HUES64 (cell line): Measurements from ENCODE around the gene TUT4.

Experiments used
- H3K27ac ChIP-seq: 2 replicates; pipeline ENCODE4 v1.7.0; 2013; ENCODE audit warnings: low read depth, low read length, inconsistent platforms
- H3K27me3 ChIP-seq: 2 replicates; pipeline ENCODE4 v1.6.1; 2013; ENCODE audit warnings: mild to moderate bottlenecking, low read length; ENCODE audit not compliant: insufficient read depth
- H3K36me3 ChIP-seq: 2 replicates; pipeline ENCODE4 v1.6.1; 2013; ENCODE audit warnings: mild to moderate bottlenecking, low read length; ENCODE audit not compliant: insufficient read depth
- H3K4me1 ChIP-seq: 2 replicates; pipeline ENCODE4 v1.6.1; 2013; ENCODE audit warnings: mild to moderate bottlenecking, low read length, moderate library complexity; ENCODE audit not compliant: insufficient read depth
- H3K4me3 ChIP-seq: 2 replicates; pipeline ENCODE4 v1.5.1; 2013; ENCODE audit warnings: mild to moderate bottlenecking, low read length, moderate library complexity
- H3K9ac ChIP-seq: 2 replicates; pipeline ENCODE4 v1.6.1; 2013; ENCODE audit warnings: mild to moderate bottlenecking, low read depth, low read length
- H3K9me3 ChIP-seq: 2 replicates; pipeline ENCODE4 v1.6.1; 2013; ENCODE audit warnings: low read depth, low read length; ENCODE audit not compliant: insufficient read depth
- WGBS: fragments of 150-250, 120-280 bp; methylation state at CpG from one replicate; pipeline ENCODE4 v1.1.7; 2013; ENCODE audit warnings: missing lambda C conversion rate; 5-methylcytosine and 5-hydroxymethylcytosine counted together

The TUT4 gene

DNA sequence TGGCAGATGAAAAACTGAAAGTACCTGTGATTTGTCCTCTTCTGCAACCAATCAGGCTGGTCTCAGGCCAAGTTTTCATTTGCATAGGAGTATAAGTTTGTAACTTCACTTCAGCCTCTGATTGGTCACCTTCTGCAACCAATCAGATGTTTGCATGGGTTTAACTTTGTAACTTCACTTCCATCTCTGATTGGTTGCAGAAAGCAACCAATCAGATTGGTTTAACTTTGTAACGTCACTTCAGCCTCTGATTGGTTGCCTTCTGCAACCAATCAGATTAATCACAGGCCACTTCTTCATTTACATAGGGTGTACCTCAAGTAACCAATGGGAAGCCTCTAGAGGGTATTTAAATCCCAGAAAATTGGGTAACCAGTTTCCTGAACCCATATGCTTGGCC, 18.9 kb upstream of the TUT4 start:
- no peaks in the 10 kb centered on the region for H3K36me3 ChIP-seq
- 90% methylated on average over 1 of the region's 1 CpG for WGBS
- H3K9me3 ChIP-seq: no peaks in the 10 kb centered on the region
- H3K4me1 ChIP-seq: peaks cover 6% of the 10 kb centered on the region; the same call in 1 of the 2 replicates
- H3K27ac ChIP-seq: no peak overlapping the region
- no peak overlapping the region for H3K4me3 ChIP-seq
- H3K9ac ChIP-seq: no peak overlapping the region
- no peaks in the 10 kb centered on the region for H3K27me3 ChIP-seq

DNA sequence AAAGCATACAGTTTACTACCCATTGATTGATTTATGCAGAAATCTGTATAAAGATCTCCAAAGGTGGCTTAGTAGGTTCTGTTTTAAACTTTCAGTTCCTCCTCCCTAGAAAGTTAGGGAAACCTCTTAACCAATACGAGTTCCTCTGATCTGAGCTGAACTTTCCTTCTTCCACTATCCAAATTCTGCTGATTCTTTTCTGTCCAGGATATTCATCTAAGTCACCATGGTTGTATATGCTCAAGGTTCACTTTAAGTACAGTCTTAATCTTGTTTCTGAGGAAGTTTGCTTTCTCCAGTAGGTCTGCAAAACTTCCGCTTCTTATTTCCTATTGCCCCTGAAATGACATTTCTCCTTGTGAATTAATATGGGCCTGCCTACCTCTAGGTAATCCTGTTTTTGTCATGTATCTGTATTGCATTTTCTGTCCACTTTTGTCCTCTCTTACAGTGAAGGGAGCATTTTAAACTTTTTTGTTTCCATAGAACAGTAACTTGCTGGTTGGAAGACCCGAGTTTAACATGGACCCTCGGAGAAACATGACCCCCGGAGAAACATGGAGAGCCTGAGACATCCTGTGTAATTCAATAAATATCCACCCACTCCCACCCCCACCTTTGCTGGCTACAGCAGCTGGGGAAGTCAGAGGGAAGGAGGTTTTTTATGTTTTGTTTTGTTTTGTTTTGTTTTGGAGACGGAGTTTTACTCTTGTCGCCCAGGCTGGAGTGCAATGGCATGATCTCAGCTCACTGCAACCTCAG, 16.7 kb upstream of the TUT4 start:
- H3K27me3 ChIP-seq: no peaks in the 10 kb centered on the region
- 88% methylated on average over 7 of the region's 7 CpGs for WGBS
- no peak overlapping the region for H3K27ac ChIP-seq
- no peaks in the 10 kb centered on the region for H3K36me3 ChIP-seq
- H3K9ac ChIP-seq: no peak overlapping the region
- peaks cover 6% of the 10 kb centered on the region; the same call in 1 of the 2 replicates for H3K4me1 ChIP-seq
- no peak overlapping the region for H3K4me3 ChIP-seq
- no peaks in the 10 kb centered on the region for H3K9me3 ChIP-seq

DNA sequence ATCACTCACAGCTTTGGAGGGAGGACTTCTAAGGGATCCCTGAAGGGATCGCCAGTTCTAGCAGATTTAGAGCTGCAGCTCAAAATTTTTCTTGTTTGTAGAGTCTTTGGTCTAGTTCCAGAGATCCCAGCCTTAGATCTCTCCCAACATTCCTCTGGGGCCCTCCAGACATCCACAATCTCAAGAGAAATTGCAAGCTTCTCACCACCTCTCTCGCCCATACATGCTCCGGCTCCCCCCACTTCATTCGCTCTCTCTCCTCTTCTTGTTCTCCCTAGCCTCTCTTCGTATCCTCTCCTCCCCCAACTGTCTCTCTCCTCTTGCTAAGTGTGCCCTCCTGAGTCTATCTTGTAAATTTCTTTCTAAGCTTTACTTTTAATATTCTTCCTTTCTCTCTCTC, 15.1 kb upstream of the TUT4 start:
- H3K4me1 ChIP-seq: peaks cover 6% of the 10 kb centered on the region; the same call in 1 of the 2 replicates
- WGBS: 64% methylated on average over 5 of the region's 5 CpGs
- H3K9me3 ChIP-seq: no peaks in the 10 kb centered on the region
- H3K9ac ChIP-seq: no peak overlapping the region
- no peaks in the 10 kb centered on the region for H3K36me3 ChIP-seq
- no peak overlapping the region for H3K27ac ChIP-seq
- H3K27me3 ChIP-seq: no peaks in the 10 kb centered on the region
- H3K4me3 ChIP-seq: no peak overlapping the region

DNA sequence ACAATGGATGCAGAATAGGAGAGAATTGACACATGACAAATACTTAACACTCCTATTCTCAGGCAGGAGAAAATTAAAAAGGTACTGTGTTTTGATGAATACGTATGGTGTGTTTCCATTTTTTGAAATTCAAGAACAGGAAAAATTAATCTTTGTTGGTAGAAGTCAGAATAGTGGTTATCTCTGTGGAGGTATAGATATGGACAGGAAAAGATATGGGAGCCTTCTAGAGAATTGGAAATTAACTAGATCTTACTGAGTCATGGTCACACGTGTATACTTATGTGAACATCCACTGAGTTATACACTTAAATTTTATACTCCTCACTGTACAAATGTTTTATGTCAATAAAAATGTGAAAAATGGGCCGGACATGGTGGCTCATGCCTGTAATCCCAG, 9.9 kb upstream of the TUT4 start:
- Histone ChIP-seq H3K9me3 (no peaks in the 10 kb centered on the region), H3K27ac (no peak overlapping the region), H3K27me3 (no peaks in the 10 kb centered on the region), H3K4me1 (no peaks in the 10 kb centered on the region; the same call in 1 of the 2 replicates), H3K9ac (no peak overlapping the region), H3K36me3 (no peaks in the 10 kb centered on the region), H3K4me3 (no peak overlapping the region)
- WGBS: 92% methylated on average over 2 of the region's 3 CpGs

DNA sequence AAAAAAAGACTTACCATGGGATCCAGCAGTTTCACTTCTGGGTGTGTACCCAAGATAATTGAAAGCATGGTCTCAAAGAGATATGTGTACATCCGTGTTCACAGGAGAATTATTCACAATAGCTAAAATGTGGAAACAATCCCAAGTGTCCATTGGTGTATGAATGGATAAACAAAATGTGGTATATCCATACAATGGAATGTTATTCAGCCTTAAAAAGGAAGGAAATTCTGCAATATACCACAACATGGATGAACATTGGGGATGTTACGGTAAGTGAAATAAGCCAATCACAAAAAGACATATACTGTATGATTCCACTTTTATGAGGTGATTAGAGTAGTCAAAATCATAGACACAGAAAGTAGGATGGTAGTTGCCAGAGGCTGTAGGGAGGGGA, 7.0 kb upstream of the TUT4 start:
- Histone ChIP-seq H3K27ac (no peak overlapping the region), H3K4me1 (peaks cover 5% of the 10 kb centered on the region), H3K36me3 (no peaks in the 10 kb centered on the region), H3K4me3 (no peak overlapping the region), H3K9me3 (no peaks in the 10 kb centered on the region), H3K9ac (no peak overlapping the region), H3K27me3 (0 out of 2 replicates have a peak, but pooled peaks cover 2% of the 10 kb centered on the region)
- 100% methylated on average over 1 of the region's 2 CpGs for WGBS

DNA sequence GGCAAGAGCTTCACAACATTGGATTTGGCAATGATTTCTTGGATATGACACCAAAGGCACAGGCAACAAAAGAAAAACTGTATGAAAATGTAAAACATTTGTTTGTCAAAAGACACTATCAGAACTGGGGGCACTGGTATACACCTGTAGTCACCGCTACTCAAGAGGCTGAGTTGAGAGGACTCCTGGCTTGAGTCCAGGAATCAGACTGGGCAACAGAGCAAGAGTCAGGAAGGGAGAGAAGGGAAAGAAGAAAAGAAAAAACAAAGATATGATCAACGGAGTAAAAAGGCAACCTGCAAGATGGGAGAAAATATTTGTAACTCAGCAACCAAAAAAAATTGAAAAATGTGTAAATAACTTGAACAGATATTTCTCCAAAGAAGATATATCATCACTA, 6.0 kb upstream of the TUT4 start:
- 90% methylated on average over 2 of the region's 2 CpGs for WGBS
- H3K4me3 ChIP-seq: no peak overlapping the region
- H3K36me3 ChIP-seq: no peaks in the 10 kb centered on the region
- 0 out of 2 replicates have a peak, but pooled peaks cover 2% of the 10 kb centered on the region for H3K27me3 ChIP-seq
- no peaks in the 10 kb centered on the region for H3K9me3 ChIP-seq
- H3K9ac ChIP-seq: no peak overlapping the region
- H3K4me1 ChIP-seq: peaks cover 14% of the 10 kb centered on the region
- H3K27ac ChIP-seq: no peak overlapping the region

DNA sequence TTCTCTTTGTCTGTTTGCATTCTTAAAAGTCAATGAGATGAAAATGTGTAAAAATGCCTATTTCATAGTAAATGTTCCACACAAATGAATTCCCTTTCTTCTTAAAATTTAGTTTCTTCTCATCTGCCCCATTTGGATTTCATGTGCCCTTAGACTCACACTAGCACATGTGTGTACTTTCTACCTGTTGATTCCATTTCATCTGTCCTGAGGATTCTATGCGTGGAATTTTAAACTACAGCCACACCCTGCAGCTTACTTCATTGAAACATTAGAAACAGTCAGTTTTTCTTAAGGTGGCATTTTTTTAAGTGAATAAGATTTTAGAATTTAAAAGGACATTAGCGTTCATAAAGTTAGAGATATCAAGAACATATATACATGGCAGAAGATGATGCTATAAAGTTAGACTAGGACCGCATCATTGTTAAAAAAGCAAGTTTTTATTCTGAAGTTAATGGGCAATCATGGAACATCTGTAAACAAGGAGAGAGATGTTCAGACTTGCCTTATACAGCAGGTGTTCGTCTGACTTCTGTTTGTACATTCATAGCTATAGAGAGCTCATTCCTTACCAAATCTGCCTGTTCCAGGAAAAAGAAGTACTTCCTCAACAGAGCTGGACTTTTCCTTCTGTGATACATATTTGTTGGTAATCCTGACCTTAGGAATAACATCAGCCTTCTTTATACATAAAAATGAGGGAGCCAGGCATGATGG, 3.9 kb upstream of the TUT4 start:
- H3K9ac ChIP-seq: no peak overlapping the region
- peaks cover 14% of the 10 kb centered on the region for H3K4me1 ChIP-seq
- 0 out of 2 replicates have a peak, but pooled peaks cover 2% of the 10 kb centered on the region for H3K27me3 ChIP-seq
- no peak overlapping the region for H3K27ac ChIP-seq
- no peak overlapping the region for H3K4me3 ChIP-seq
- H3K36me3 ChIP-seq: no peaks in the 10 kb centered on the region
- H3K9me3 ChIP-seq: no peaks in the 10 kb centered on the region
- 95% methylated on average over 4 of the region's 4 CpGs for WGBS

DNA sequence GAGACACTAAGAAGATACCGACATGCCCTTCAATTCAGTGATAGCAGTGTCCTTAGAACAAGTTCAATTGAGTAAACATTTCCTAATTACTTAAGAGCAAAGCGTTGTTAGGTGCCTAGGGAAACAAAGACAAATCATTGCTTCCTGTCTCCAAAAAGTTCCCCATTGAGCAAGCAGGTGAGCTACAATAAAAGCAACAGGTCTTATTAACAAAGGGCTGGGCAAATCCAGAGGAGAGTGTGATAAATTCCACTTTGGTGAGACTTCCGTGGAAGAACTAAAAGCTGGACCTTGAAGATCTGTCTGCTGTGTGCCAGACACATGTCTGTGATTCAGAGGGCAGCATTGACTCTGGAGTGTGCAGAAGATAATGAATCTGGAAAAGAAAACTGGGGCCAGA, 1.9 kb upstream of the TUT4 start:
- 0 out of 2 replicates have a peak, but pooled peaks cover 2% of the 10 kb centered on the region for H3K27me3 ChIP-seq
- 18% methylated on average over 3 of the region's 3 CpGs for WGBS
- H3K9ac ChIP-seq: peak overlapping the region; percentile 90
- H3K9me3 ChIP-seq: no peaks in the 10 kb centered on the region
- H3K36me3 ChIP-seq: no peaks in the 10 kb centered on the region
- peaks cover 31% of the 10 kb centered on the region for H3K4me1 ChIP-seq
- peak overlapping the region; percentile 98 for H3K4me3 ChIP-seq
- no peak overlapping the region for H3K27ac ChIP-seq

DNA sequence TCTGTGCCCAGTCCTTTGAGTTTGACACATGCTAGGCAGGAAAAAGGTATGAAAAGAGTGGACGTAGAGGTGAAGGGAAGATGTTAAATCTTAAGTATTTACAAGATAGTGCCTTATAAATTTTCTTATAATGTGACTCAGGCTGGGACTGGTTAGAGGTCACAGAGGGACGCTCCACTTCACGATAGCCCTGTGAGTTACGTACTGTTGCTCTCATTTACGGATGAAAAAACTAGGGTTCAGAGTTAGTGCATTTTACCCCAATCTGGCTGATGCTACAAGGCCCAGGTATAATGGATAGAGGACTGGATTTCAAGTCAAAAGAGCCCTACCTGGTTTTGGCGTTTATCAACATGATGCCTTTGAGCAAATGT, 1.4 kb upstream of the TUT4 start:
- Histone ChIP-seq H3K4me3 (peak overlapping the region; percentile 98), H3K9me3 (no peaks in the 10 kb centered on the region), H3K36me3 (no peaks in the 10 kb centered on the region), H3K9ac (peak overlapping the region; percentile 90), H3K27ac (peak overlapping the region; percentile 94), H3K4me1 (peaks cover 33% of the 10 kb centered on the region), H3K27me3 (0 out of 2 replicates have a peak, but pooled peaks cover 2% of the 10 kb centered on the region)
- WGBS: 21% methylated on average over 6 of the region's 6 CpGs

DNA sequence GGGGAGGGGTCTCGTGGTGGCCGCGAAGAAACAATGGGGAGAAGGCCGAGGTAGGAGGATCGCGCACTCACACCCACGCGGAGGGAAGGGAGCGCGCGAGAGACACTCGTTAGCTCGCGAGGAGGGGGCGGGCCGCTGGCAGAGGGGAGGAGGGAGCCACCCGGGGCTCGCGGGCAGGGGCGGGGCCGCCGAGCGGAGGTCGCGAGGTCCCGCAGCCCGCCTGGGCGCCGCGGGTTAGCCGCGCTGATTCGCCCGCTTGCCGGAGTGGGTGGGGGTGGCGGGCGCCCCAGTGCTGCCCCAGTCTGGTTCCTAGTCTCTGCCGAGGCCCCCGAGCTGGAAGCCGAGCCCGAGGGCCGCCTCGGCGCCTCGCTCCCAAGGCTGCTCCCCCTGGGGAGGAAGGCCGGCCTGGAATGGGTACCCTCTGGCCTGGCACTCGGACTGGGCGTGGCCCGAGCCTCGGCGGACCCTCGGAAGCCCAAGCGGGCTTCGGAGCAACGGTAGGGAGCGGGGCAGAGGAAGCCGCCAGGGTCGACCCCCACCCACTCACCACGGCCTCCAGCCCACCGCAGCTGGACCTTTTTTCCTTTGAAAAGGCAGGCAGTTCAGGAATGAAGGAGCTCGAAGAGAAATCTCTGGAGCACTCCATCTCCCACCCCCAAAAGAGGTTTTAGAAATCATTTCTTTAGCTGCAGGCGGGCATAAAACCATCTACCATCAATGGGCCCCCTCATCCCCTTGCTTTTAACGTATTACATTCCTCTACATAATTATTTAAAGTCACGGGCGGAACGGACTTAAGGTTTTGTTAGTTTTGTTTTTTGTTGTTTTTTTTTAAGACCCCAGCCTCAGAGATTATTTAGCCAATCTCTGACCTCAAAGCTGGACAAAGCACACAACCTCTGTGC, 722 bp upstream of the TUT4 start:
- under 1% methylated on average over 63 of the region's 66 CpGs for WGBS
- peaks cover 35% of the 10 kb centered on the region for H3K4me1 ChIP-seq

DNA sequence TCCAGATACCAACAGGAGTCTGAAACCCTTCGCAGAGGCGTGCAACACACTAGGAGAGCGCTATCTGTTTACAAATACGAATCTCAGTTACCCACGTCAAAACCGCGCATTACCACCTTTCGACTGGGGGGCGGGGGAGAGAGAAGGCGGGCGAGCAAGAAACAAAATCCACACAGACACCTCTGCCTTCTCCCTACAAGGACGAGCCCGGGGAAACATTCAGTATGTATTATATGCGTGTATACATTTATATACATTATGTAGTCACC, 722 bp downstream of the TUT4 start:
- Histone ChIP-seq H3K27me3 (0 out of 2 replicates have a peak, but pooled peaks cover 2% of the 10 kb centered on the region), H3K27ac (peak overlapping the region; percentile 92; the same call in 1 of the 2 replicates)

More for the DNA sequence above, 722 bp upstream of the TUT4 start:
- Histone ChIP-seq H3K4me3 (peak overlapping the region; percentile 98), H3K36me3 (no peaks in the 10 kb centered on the region), H3K9ac (peak overlapping the region; percentile 90), H3K27ac (peak overlapping the region; percentile 94), H3K9me3 (no peaks in the 10 kb centered on the region), H3K27me3 (0 out of 2 replicates have a peak, but pooled peaks cover 2% of the 10 kb centered on the region)

More for the DNA sequence above, 722 bp downstream of the TUT4 start:
- 0% methylated on average over 7 of the region's 14 CpGs for WGBS
- Histone ChIP-seq H3K9ac (peak overlapping the region; percentile 89), H3K4me3 (peak overlapping the region; percentile 98), H3K4me1 (peaks cover 35% of the 10 kb centered on the region), H3K9me3 (no peaks in the 10 kb centered on the region), H3K36me3 (no peaks in the 10 kb centered on the region)
